Liver (tissue), 5 donors: Measurements from ENCODE around the gene POLDIP3. TPM values are rescaled to one million over a fixed set of nuclear protein-coding genes. Genes with fewer than 3 reads are reported as not detected.

Source experiments
- polyA plus RNA-seq, 2 donors: library from polyadenylated mRNA; stranded (reverse) in 1 of 2; unstranded in 1 of 2; fragments of 200-250 nt in 1 of 2; fragments of >200 nt in 1 of 2; fragmentation: Nextera tagmentation in 1 of 2; extraction: Ambion mirVana in 1 of 2; gene quantifications; one replicate each; pipeline versions ENCODE4 v1.2.1 to v1.2.3, GENCODE V29; 2013 to 2015
- small RNA-seq: library from RNA; depleted of rRNA; stranded (forward); fragments of <200 nt; gene quantifications from one replicate; pipeline ENCODE3, GENCODE V24; 2014
- total RNA-seq, 2 donors: library from RNA; depleted of rRNA; stranded (reverse); fragments of >200 nt; gene quantifications; one replicate each; pipeline ENCODE4 v1.2.3, GENCODE V29; 2014
- donor health status: healthy.
- donor health status: healthy.
- donor health status: healthy.

Gene POLDIP3
- total and polyA plus RNA-seq, 4 donors, result 14.6 to 22.5 (median 18.0) TPM

Small RNA genes lying within 50 kb of the gene (small RNA-seq; reads per million reads assigned to genes)
- gene RN7SKP80 (0.20 reads per million), gene RNU6-513P (not detected)

Other genes starting within 250 kb of the POLDIP3 start
- 1 to 10 TPM; 3.5 to 3.8 TPM for gene NFAM1, start 182.5 kb downstream of the POLDIP3 start, total RNA-seq
- gene NFAM1, start 182.5 kb downstream of the POLDIP3 start, polyA plus RNA-seq, result 1 to 10 TPM in 1 of 2 donors, under 1 TPM in 1; 0.36 to 1.7 TPM
- 10 to 100 TPM in 1 of 2 donors, 1 to 10 TPM in 1; 9.9 to 12.1 TPM for gene RRP7A, start 95.1 kb downstream of the POLDIP3 start, total RNA-seq
- gene RRP7A, start 95.1 kb downstream of the POLDIP3 start, polyA plus RNA-seq, result 10 to 100 TPM in 1 of 2 donors, 1 to 10 TPM in 1; 8.6 to 10.7 TPM
- gene SERHL2, start 60.9 kb downstream of the POLDIP3 start, total RNA-seq, result under 1 TPM; 0.59 to 0.79 TPM
- gene SERHL2, start 60.9 kb downstream of the POLDIP3 start, polyA plus RNA-seq, result 1 to 10 TPM in 1 of 2 donors, under 1 TPM in 1; 0.51 to 1.6 TPM
- gene ATP5MGL, start 25.7 kb upstream of the POLDIP3 start, total RNA-seq, result under 1 TPM in 1 of 2 donors, not detected in 1; 0.84 TPM
- 1 to 10 TPM in 1 of 2 donors, not detected in 1; 1.1 TPM for gene ATP5MGL, start 25.7 kb upstream of the POLDIP3 start, polyA plus RNA-seq
- 10 to 100 TPM; 49.4 to 71.1 TPM for gene CYB5R3, start 34.5 kb upstream of the POLDIP3 start, total RNA-seq
- gene CYB5R3, start 34.5 kb upstream of the POLDIP3 start, polyA plus RNA-seq, result 100 to 1,000 TPM; 197 to 210 TPM
- gene A4GALT, start 106.0 kb upstream of the POLDIP3 start, total RNA-seq, result 1 to 10 TPM; 2.3 to 8.2 TPM
- gene A4GALT, start 106.0 kb upstream of the POLDIP3 start, polyA plus RNA-seq, result 1 to 10 TPM; 1.6 to 1.8 TPM
- gene ARFGAP3, start 242.4 kb upstream of the POLDIP3 start, total RNA-seq, result 10 to 100 TPM; 19.5 to 55.1 TPM
- 10 to 100 TPM; 18.2 to 35.6 TPM for gene ARFGAP3, start 242.4 kb upstream of the POLDIP3 start, polyA plus RNA-seq